ENCODE data around the gene CELF5. TPM values are rescaled to one million over a fixed set of nuclear protein-coding genes. Genes with fewer than 3 reads are reported as not detected.
A peak's percentile ranks its signal among the peaks of the same experiment; 100 is the strongest.

CELF5 gene
- total RNA-seq, 1 donor from 2014 or later, result not detected

GRCh38 chr19:3186160-3186688 is 38.2 kb upstream of the CELF5 start:
- H3K9me3 ChIP-seq (replicated peaks), result no peaks in the 10 kb centered on the region
- peak overlapping the region; percentile 92 for H3K27ac ChIP-seq (replicated peaks)
- no peaks in the 10 kb centered on the region for H3K27me3 ChIP-seq (ENCODE audit: low read depth)
- H3K4me3 ChIP-seq, result peak overlapping the region; percentile 87
- DNase-seq, result no peak
- H3K36me3 ChIP-seq, result no peaks in the 10 kb centered on the region
- H3K4me1 ChIP-seq, result peaks cover 44% of the 10 kb centered on the region
- intact Hi-C loops (cut with micrococcal nuclease), result no loop called here
- no peak for TF ChIP-seq CTCF (IDR thresholded peaks at IDR 0.05; ENCODE audit: borderline replicate concordance)

- peak overlapping the region; percentile 87 for H3K4me3 ChIP-seq
- no peak for DNase-seq
- H3K27ac ChIP-seq (replicated peaks), result no peak overlapping the region
- no peaks in the 10 kb centered on the region for H3K27me3 ChIP-seq (ENCODE audit: low read depth)
- TF ChIP-seq CTCF (IDR thresholded peaks at IDR 0.05; ENCODE audit: borderline replicate concordance), result no peak
- no peaks in the 10 kb centered on the region for H3K36me3 ChIP-seq
- intact Hi-C loops (cut with micrococcal nuclease), result no loop called here
- peaks cover 44% of the 10 kb centered on the region for H3K4me1 ChIP-seq
- no peaks in the 10 kb centered on the region for H3K9me3 ChIP-seq (replicated peaks)
These were observed 37.4 kb upstream of the CELF5 start for GRCh38 chr19:3186891-3187661.

GRCh38 chr19:3187662-3188511 is 36.6 kb upstream of the CELF5 start:
- Histone ChIP-seq H3K4me3 (peak overlapping the region; percentile 87), H3K36me3 (peaks cover 4% of the 10 kb centered on the region), H3K27me3 (ENCODE audit: low read depth) (no peaks in the 10 kb centered on the region), H3K4me1 (peaks cover 44% of the 10 kb centered on the region), H3K27ac (replicated peaks) (no peak overlapping the region), H3K9me3 (replicated peaks) (no peaks in the 10 kb centered on the region)
- TF ChIP-seq CTCF (IDR thresholded peaks at IDR 0.05; ENCODE audit: borderline replicate concordance), result no peak
- intact Hi-C loops (cut with micrococcal nuclease), result no loop called here
- DNase-seq, result no peak

GRCh38 chr19:3188627-3189596 is 35.5 kb upstream of the CELF5 start:
- Histone ChIP-seq H3K27me3 (ENCODE audit: low read depth) (no peaks in the 10 kb centered on the region), H3K9me3 (replicated peaks) (no peaks in the 10 kb centered on the region), H3K4me3 (no peak overlapping the region), H3K36me3 (peaks cover 14% of the 10 kb centered on the region), H3K4me1 (peaks cover 44% of the 10 kb centered on the region), H3K27ac (replicated peaks) (no peak overlapping the region)
- TF ChIP-seq CTCF (IDR thresholded peaks at IDR 0.05; ENCODE audit: borderline replicate concordance), result no peak
- intact Hi-C loops (cut with micrococcal nuclease), result no loop called here
- DNase-seq, result no peak

All from left ventricle myocardium inferior (tissue), 1 donor.